GM12891 (cell line): Measurements from ENCODE around the gene PAX4.

ENCODE experiments used
- POLR2A ChIP-seq: IDR thresholded peaks from 2 replicates; pipeline ENCODE4 v1.6.1; 2011; ENCODE audit warnings: low read depth, low read length, control low read depth
- POU2F2 ChIP-seq: IDR thresholded peaks from 2 replicates; pipeline ENCODE4 v1.6.1; 2011; ENCODE audit warnings: low read depth, mild to moderate bottlenecking, control low read depth, low read length, moderate library complexity
- TAF1 ChIP-seq: IDR thresholded peaks from 2 replicates; pipeline ENCODE4 v1.6.1; 2011; ENCODE audit warnings: low read depth, low read length, control low read depth

GRCh38 chr7:127571741-127572505 is 46.0 kb downstream of the PAX4 start:
- TF ChIP-seq POLR2A (no peak), POU2F2 (no peak), TAF1 (no peak)
